Parathyroid adenoma (tissue), 2 donors: ENCODE measurements around the gene EMCN.

ENCODE experiments used
- H2AFZ ChIP-seq: fragments of 300-600 bp; sonication (generic); one replicate; pipeline ENCODE4 v1.7.0; 2017; ENCODE audit warnings: antibody characterized with exemption, mild to moderate bottlenecking
- H3K27ac ChIP-seq: fragments of 300-600 bp; sonication (generic); one replicate; pipeline ENCODE4 v1.7.0; 2017
- H3K27me3 ChIP-seq: fragments of 300-600 bp; sonication (generic); one replicate; pipeline ENCODE4 v1.7.0; 2017; ENCODE audit warnings: low read length; ENCODE audit not compliant: control insufficient read depth, insufficient read depth
- H3K36me3 ChIP-seq: fragments of 300-600 bp; sonication (generic); one replicate; pipeline ENCODE4 v1.7.0; 2017; ENCODE audit warnings: low read length; ENCODE audit not compliant: control insufficient read depth, insufficient read depth
- H3K4me1 ChIP-seq: fragments of 300-600 bp; sonication (generic); one replicate; pipeline ENCODE4 v1.7.0; 2017; ENCODE audit warnings: control low read depth
- H3K4me2 ChIP-seq: fragments of 300-600 bp; sonication (generic); one replicate; pipeline ENCODE4 v1.7.0; 2017; ENCODE audit warnings: low read length
- H3K4me3 ChIP-seq: fragments of 300-600 bp; sonication (generic); one replicate; pipeline ENCODE4 v1.7.0; 2017; ENCODE audit warnings: low read depth, low read length
- H3K79me2 ChIP-seq: fragments of 300-600 bp; sonication (generic); one replicate; pipeline ENCODE4 v1.7.0; 2017; ENCODE audit warnings: control low read depth
- H3K9ac ChIP-seq: fragments of 300-600 bp; sonication (generic); one replicate; pipeline ENCODE4 v1.7.0; 2017; ENCODE audit warnings: mild to moderate bottlenecking
- H3K9me3 ChIP-seq: fragments of 300-600 bp; sonication (generic); one replicate; pipeline ENCODE4 v1.7.0; 2017; ENCODE audit warnings: low read length; ENCODE audit not compliant: control insufficient read depth
- TF ChIP-seq, protein P1 (sequence below): fragments of 300-600 bp; sonication (generic); IDR thresholded peaks from one replicate; pipeline ENCODE4 v1.7.0; 2017; ENCODE audit warnings: antibody characterized with exemption, mild to moderate bottlenecking
- donor health status: primary hyperparathyroidism.

Gene EMCN

DNA sequence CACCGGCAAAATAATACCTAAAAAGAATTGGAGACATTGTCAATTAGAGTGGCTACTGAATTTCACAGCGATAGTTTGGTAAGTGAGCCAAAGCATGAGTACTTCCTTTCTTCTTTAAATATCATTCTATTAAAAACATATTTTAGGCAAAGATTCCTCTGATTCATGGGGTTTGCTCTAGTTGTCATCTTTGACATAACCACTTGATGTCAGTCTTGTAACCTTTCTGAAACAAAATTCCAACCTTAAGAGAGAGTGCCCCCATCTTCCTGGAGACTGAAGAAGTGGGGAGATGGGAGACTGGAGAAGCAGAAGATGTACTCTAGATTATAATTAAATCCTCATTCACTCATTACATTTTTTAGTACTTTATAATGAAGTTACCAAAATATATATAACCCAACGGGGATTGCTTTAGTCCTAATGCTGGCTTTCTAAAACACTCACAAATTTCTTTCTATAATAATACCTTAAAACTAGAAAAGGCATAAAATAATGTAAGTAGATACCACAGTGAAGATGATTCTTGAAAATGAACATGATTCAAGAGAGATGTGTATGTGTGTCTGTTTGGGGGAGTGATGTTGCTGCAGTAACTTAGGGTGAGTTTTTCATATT, 96.4 kb downstream of the EMCN start:
- H3K27ac ChIP-seq, result no peak overlapping the region
- H3K9ac ChIP-seq, result no peak overlapping the region

GRCh38 chr4:100420571-100420970, 97.3 kb downstream of the EMCN start:
- H3K79me2 ChIP-seq, result no peaks in the 10 kb centered on the region
- H2AFZ ChIP-seq, result no peak overlapping the region
- no peak overlapping the region for H3K9ac ChIP-seq
- no peak overlapping the region for H3K27ac ChIP-seq
- H3K4me2 ChIP-seq, result no peak overlapping the region
- H3K36me3 ChIP-seq, result no peaks in the 10 kb centered on the region
- TF ChIP-seq, protein P1, sequence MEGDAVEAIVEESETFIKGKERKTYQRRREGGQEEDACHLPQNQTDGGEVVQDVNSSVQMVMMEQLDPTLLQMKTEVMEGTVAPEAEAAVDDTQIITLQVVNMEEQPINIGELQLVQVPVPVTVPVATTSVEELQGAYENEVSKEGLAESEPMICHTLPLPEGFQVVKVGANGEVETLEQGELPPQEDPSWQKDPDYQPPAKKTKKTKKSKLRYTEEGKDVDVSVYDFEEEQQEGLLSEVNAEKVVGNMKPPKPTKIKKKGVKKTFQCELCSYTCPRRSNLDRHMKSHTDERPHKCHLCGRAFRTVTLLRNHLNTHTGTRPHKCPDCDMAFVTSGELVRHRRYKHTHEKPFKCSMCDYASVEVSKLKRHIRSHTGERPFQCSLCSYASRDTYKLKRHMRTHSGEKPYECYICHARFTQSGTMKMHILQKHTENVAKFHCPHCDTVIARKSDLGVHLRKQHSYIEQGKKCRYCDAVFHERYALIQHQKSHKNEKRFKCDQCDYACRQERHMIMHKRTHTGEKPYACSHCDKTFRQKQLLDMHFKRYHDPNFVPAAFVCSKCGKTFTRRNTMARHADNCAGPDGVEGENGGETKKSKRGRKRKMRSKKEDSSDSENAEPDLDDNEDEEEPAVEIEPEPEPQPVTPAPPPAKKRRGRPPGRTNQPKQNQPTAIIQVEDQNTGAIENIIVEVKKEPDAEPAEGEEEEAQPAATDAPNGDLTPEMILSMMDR, result no peak
- H3K4me1 ChIP-seq, result no peaks in the 10 kb centered on the region
- H3K4me3 ChIP-seq, result no peak overlapping the region
- H3K9me3 ChIP-seq, result no peaks in the 10 kb centered on the region
- no peaks in the 10 kb centered on the region for H3K27me3 ChIP-seq

More for the DNA sequence above, 96.4 kb downstream of the EMCN start:
- H3K9me3 ChIP-seq, result no peaks in the 10 kb centered on the region
- TF ChIP-seq, protein P1, result peak; percentile 32
- no peaks in the 10 kb centered on the region for H3K79me2 ChIP-seq
- H3K4me3 ChIP-seq, result no peak overlapping the region
- no peak overlapping the region for H3K4me2 ChIP-seq
- H3K4me1 ChIP-seq, result no peaks in the 10 kb centered on the region
- H3K36me3 ChIP-seq, result no peaks in the 10 kb centered on the region
- no peak overlapping the region for H2AFZ ChIP-seq
- no peaks in the 10 kb centered on the region for H3K27me3 ChIP-seq

GRCh38 chr4:100417565-100417964, 100.3 kb downstream of the EMCN start:
- Histone ChIP-seq H3K4me1 (no peaks in the 10 kb centered on the region), H3K27me3 (no peaks in the 10 kb centered on the region), H3K9ac (no peak overlapping the region), H3K4me2 (no peak overlapping the region), H3K27ac (no peak overlapping the region), H3K79me2 (no peaks in the 10 kb centered on the region), H3K9me3 (no peaks in the 10 kb centered on the region), H3K36me3 (no peaks in the 10 kb centered on the region), H3K4me3 (no peak overlapping the region), H2AFZ (no peak overlapping the region)
- TF ChIP-seq, protein P1, result no peak

GRCh38 chr4:100414016-100414790, 103.6 kb downstream of the EMCN start:
- TF ChIP-seq, protein P1, result no peak
- Histone ChIP-seq H3K36me3 (no peaks in the 10 kb centered on the region), H3K79me2 (no peaks in the 10 kb centered on the region), H3K4me2 (no peak overlapping the region), H3K4me3 (no peak overlapping the region), H2AFZ (no peak overlapping the region), H3K9me3 (no peaks in the 10 kb centered on the region), H3K27me3 (no peaks in the 10 kb centered on the region), H3K9ac (no peak overlapping the region), H3K27ac (no peak overlapping the region), H3K4me1 (no peaks in the 10 kb centered on the region)
